C4-2B (cell line): ENCODE measurements around the gene KCNK4.

Source experiments
- ZFX ChIP-seq: fragments of 450-650 bp; IDR thresholded peaks from 2 replicates; pipeline ENCODE4 v1.6.1; 2017
- TF ChIP-seq, protein P1 (sequence below): fragments of 450-650 bp; conservative IDR thresholded peaks from 2 replicates; pipeline ENCODE4 v1.5.1; 2017; ENCODE audit warnings: mild to moderate bottlenecking

DNA sequence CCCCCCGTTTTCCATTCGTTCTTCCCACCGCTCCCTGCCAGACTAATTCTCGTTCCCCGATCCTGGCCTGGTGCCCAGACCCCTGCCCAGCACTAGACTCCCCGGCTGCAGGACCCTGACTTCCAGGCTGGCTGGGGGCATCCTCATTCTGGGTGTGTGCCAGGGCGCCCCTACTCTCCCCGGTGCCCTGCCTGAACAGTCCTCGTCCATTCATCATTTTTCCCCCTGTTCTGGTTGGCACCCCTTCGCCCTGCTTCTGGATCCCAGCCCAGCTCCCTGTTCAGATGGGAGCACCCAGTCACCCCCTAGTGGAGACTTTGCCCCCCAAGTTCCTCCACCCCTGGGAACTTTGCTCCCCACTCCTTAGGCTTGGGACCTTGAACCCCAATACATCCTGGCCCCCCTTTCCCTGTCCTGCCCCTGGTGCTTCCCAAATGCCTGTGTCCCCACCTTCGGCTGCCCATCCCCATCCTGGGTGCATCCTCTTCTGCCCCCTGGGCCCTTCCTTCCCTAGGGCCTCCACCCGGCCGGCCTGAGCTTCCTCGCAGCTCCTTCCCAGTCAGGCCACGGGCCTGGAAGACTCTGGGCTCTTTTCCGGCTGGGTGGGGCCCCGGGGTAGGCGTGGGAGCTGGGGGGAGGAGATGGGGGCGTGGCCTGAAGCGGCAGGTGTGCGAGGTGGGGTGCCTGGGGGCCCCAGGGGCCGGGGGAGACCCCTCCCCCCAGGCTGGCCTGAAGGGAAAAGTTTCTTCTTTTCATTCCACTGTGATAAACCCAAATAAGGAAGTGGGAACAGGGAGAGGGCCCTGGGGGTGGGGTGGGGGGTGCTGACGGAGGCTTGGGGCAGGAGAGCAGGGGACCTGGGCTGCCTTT is 38.9 kb upstream of the KCNK4 start:
- TF ChIP-seq, protein P1, sequence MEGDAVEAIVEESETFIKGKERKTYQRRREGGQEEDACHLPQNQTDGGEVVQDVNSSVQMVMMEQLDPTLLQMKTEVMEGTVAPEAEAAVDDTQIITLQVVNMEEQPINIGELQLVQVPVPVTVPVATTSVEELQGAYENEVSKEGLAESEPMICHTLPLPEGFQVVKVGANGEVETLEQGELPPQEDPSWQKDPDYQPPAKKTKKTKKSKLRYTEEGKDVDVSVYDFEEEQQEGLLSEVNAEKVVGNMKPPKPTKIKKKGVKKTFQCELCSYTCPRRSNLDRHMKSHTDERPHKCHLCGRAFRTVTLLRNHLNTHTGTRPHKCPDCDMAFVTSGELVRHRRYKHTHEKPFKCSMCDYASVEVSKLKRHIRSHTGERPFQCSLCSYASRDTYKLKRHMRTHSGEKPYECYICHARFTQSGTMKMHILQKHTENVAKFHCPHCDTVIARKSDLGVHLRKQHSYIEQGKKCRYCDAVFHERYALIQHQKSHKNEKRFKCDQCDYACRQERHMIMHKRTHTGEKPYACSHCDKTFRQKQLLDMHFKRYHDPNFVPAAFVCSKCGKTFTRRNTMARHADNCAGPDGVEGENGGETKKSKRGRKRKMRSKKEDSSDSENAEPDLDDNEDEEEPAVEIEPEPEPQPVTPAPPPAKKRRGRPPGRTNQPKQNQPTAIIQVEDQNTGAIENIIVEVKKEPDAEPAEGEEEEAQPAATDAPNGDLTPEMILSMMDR, result no peak
- no peak for TF ChIP-seq ZFX
